Superior temporal gyrus (tissue), 1 donor: Measurements from ENCODE around the gene FLT3LG.

Source experiments
- DNase-seq: peaks from one replicate; pipeline ENCODE4 v3.0.0-alpha.2; 2016; ENCODE audit errors: extremely low spot score

Gene FLT3LG

DNA sequence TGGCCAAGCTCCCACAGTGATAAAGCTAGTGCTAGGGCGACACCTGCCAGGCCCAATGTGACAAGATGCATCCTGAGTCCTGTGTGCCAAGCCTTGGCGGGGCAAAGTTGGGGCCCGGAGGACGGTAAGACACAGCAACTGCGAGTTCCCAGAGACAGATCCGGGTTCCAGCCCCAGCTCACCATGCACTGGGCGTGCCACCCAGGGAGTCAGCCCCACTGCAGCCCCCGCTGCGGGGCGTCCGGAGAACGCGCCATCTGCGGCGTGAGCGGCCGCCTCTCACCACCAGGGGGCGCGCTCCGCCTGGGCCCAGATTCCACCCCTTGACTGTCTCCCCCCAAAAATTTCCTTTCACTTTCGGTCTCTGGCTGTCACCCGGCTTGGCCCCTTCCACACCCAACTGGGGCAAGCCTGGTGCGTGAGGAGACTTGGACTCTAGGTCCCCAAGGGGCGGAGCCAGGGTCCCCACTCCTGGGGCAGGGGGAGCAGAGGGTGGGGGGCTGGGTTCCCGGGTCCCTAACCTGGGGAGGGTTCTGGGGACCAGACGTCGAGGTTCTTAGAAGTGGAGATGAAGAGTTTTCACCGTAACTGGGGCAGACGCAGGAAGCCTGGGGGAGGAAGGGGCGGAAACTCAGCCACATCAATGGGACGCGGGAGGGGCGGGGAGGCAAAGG lies at the start of gene FLT3LG:
Gene FLT3LG (plus strand): TSS at position 348 of the 674 bp plus-strand sequence. CDS start 425 bp downstream, outside the sequence.
- peak; percentile 60 for DNase-seq

DNA sequence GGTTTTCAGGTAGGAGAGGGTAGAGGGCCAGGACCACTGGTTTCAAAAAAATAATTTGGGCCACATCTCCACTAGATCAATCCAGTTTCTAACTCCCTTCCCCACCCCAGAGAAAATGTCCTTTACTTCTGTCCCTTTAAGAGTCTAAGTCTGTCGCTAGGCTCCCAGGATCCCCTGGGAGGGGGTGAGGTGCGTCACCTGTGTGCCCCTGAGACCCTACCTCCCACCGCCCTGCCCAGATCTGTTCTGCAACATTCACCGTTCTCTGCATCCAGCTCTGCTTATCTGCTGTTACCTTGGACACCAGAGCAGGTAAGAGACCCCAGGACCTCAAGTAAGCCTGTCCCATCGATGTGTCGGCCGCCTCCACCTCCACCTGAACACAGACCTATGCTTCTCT lies 48.8 kb upstream of the FLT3LG start, which contains the start of gene GFY:
Gene GFY (plus strand): TSS at position 211 of the 400 bp plus-strand sequence. CDS start 1,043 bp downstream, outside the sequence.
- no peak for DNase-seq

DNA sequence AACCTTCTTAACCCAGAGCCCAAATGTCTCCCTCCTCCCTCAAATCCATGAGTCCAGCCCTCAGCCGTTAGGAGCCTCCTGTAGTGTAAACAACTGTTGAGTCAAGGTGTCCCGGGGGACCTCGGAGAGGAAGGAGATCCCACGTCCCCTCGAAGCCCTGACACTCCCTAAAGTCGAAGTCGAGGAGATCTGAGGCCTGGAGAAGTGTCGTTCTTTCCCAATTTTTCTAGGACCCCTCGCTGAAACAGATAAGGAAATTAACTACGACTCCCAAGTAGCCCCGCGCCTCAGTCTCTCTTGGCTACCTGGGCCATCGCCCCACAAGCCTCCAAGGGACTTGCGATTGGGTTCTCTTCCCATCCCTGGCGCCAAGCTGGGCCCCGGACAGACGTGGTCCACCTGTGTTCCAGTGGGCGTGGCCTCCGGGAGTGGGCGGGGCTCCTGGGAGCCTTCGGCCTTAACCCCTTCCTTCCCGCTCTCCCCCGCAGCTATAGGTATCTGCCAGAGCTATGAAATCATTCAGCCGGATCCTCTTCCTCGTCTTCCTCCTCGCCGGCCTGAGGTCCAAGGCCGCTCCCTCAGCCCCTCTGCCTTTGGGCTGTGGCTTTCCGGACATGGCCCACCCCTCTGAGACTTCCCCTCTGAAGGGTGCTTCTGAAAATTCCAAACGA lies 48.0 kb upstream of the FLT3LG start:
- DNase-seq: no peak

- DNase-seq: no peak
Observed at GRCh38 chr19:49427339-49427738, 46.7 kb upstream of the FLT3LG start.

DNA sequence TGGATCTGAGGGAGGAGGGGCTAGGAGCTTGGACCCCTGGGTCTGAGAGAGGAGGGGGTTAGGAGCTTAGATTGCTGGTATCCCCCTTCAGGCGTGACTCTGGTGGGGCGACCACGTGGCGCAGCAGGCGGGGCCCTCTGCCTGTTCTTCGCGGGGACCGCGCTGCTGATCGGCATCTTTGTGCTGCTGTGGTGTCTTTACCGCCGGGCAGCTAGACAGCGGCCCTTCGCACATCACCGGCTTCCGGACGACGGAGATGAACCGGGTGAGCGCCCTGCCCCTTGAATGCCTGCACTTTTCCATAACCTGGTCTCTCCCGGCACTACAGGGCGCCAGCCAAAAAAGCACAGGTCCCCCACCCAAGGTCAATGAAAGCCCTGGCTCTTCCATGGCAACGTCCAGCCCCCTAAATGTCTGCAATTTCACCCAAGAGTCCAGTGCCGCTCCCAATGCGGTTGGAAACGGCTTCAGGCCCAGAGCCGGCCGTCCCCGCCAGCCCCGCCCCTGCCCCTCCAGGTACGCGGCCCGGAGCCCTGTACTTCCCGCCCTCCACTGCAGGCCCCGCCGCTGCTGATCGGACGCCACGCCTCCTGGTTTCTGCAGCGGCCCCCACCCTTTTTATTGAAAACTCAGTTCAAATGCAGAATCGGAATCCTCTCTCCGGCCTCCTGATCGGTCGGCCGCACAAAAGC lies 46.0 kb upstream of the FLT3LG start:
- no peak for DNase-seq

DNA sequence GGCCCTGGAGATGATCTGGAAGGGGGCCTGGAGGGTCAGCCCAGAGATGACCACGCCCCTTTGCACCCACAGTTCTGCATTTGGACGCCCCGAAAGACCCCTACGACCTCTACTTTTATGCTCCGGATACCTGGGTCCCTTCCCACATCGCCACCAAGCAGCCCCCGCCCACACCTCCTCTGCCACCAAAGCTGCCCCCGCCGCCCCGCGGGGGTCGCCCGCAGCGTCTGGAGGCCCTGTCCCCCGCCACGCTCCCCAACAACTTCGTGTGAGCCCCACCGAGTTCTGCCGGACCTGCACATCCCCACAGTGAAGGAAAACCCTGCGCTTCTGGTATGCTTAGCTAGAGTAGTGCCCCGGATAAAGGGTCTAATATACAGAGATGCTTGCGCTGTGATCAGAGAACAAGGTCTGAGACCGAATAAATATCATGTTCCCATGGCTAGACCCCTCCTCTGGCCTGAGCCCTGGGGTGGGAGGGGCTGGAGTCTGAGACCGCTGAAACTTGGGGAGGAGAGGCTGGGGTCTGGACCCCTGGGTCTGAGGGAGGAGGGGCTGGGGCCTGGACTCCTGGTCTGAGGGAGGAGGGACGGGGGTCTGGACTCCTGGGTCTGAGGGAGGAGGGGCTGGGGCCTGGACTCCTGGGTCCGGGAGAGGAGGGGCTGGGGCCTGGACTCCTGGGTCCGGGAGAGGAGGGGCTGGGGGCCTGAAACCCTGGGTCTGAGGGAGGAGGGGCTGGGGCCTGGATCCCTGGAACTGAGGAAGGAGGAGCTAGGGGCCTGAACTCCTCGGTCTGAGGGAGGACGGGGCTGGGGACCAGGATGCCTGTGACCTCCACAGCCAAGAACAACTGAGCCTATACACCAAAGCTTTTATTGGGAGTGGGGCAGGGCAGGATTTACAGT lies 45.2 kb upstream of the FLT3LG start:
- no peak for DNase-seq

DNA sequence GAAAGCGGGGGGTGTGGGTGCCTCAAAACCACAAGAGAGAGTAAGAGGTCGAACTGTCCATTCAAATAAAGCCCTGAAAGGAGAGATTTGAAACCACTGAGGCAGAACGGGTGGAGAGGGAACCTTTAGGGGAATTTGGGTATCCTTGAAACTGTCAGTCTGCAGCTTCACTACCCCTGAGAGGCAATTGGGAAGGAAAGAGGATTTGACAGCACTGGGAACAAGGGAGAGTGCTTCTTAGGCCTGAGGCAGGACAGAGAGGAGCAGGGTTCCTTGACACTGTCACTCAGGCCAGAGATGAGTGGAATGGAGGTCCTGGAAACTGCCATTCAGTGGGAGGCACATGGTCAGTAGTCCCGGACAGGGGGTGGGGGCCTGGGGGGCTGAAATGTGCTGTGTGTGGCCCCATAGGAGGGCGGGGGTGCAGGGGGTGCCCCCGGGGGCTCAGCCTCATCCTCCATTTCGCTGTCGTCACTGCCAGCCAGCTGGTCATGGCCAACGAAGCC lies 43.8 kb upstream of the FLT3LG start:
- DNase-seq: no peak

- no peak for DNase-seq
Observed at GRCh38 chr19:49430678-49431329, 43.2 kb upstream of the FLT3LG start.

- DNase-seq: no peak
Observed at GRCh38 chr19:49431330-49431749, 42.7 kb upstream of the FLT3LG start.

DNA sequence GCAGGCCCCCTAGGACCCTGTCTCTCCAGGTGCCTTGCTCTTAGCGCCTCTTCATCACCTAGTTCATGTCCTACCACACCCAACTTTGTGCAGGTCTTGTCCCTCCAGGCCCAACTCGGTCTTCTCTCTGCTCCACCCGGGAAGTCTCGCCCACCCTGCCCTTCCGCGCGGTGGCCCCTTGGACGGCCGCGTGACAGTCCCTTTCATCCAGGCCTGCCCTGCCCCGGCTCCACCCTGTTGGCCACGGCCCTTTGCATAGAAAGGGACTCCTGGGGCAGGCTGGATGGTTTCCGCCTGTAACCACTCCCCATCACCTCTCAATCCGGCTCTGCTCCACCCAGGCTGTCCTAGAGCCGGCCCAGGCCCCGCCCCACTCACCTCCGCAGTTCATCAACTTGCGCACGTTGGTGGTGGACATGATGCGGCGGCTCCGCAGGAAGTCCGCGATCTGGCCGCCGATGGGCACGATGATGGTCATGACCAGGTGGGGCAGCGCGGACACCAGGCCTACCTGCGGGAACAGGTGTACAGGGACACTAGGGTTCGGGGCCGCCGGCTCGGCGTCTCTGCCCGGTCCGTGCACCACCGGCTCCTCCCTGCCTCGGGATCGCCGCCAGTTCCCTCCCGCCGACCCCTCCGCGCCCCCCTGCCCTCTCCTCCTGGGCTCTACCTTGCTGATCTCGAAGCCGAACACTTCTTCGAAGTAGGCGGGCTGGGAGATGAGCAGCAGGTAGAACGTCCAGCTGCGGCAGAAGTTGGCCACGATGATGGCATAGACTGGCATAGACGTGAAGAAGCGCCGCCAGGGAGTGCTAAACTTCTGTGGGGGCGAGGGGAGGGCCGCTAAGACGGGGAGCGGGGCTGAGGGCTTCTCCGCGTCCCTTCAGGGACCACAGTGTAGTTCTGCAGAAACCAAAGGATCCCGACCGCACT lies 41.6 kb upstream of the FLT3LG start:
- no peak for DNase-seq

DNA sequence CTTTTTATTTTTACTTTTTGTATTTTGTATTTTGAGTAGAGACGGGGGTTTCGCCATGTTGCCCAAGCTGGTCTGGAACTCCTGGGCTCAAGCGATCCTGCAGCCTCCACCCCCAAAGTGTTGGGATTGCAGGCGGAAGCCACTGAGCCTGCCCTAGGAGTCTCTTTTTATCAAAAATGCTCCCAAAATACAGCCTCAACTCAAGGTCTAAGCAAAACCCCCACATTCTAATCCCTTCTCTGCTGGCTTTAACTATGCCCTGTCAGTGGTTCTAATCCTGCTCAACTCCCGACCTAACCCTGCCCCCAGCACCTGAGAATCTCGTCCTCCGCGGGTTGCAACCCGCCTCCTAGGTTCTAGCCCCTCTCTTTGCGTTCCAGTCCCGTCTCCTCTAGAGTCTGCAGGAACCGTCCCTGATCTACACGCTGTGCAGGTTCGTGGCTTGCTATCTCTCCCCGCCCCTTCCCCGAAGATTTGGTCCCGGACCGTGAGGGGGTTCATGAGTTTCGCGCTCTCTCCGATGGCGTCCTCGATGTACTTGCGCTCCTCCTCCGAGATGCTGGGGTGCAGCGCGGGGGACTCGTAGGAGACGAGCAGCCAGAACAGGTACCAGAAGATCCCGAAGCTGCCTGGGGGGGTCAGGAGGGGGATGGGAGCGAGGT lies 40.6 kb upstream of the FLT3LG start:
- DNase-seq: no peak

DNA sequence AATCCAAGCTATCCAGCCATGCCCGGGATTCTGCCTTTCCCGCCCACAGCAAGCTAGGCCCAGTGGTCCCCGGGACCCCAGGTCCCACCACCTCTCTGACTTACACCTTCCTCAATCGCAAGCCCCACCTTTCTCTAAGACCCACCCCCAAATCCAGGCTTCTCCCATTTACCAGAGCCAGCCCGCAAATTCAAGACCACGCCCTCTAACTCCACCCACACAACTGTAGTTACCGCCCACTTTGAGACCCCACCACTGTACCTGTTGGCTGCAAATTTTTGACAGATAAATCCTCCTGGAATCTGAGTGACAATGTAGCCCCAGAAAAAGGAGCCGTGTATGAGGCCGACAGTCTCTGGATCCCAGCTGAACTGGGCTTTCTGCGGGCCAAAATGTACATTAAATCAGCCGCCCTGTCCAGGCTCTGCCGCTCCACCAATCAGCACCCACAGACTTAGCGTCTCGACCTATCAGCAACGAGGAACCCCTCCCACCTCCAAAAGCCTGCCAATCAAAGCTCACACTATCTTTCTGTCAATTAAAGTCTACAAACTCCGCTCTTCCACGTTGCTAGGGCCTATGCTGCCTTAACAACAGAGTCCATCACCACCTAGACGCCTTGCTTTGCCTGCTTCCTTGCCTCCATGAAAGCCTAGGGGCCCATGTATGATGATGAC lies 39.0 kb upstream of the FLT3LG start:
- DNase-seq: no peak

DNA sequence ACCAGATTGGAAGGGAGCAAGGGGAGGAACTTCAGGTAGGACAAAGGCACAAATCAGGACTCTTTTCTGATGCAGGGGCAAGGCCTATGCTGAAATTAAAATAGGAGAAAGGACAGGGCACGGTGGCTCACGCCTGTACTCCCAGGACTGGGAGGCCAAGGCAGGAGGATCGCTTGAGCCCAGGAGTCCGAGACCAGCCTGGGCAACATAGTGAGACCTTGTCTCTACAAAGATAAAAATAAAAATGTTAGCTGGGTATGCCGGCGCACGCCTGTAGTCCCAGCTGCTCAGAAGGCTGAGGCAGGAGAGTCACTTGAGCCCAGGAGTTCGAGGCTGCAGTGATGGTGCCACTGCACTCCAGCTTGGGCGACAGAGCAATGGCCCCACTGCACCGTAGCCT lies 38.3 kb upstream of the FLT3LG start:
- DNase-seq: no peak

GRCh38 chr19:49436381-49437017 lies 37.5 kb upstream of the FLT3LG start:
- no peak for DNase-seq

DNA sequence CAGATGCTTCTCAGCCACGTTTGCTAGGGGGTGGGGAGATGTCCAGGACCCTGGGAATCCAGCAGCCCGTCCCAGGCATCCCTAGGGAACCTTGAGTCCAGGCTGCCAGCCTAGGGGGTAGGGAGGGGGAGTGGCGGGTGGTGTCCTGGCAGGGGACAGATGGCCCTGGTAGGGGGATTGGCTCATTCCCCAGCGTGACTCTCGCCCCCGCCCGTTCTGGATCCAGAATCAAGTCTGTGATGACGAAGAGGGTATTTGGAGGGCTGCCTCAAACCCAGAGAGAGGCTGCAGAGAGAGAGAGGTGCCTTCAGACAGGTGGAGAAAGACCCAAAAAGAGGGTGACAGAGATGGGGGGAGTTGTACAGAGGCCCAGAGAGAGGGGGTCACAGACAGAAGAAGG lies 36.8 kb upstream of the FLT3LG start:
- DNase-seq: no peak

DNA sequence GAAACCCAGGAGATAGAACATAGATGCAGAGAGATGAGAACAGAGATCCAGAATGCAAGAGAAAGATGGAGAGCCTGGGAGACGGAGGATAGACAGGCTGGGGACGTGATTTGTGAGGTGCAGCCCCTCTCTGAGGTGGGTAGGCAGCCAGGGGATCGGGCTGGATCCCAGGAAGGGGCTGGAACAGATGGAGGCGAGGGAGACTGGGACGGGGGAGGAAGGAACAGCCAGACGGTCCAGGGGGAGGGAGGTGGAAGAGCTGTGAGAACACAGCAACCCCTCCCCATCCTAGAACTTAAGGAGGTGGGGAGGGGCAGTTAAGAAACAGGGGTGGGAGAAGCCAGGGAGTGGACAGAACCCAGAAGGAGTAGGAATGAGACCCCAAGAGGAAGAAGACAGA lies 35.8 kb upstream of the FLT3LG start:
- no peak for DNase-seq

DNA sequence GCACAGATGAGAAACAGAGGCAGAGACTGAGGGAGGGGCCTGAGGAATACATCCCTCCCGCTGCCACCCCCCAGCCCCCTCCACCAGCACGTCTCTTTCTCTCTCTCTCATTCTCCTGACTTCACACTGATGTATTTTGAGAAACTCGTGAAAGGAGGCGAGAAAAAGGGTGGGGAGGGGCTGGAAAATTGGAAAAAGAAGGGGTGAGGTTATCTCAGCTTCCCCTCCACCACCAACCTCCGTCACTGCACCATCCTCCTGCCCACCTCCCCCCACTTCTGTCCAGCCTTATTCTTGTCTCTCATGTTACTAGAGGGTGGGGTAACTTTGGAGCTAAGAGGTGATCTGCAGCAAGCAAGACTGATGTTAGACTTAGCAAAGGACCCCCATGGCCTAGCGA lies 34.2 kb upstream of the FLT3LG start:
- no peak for DNase-seq
